ENCODE data around the gene FHL3. TPM values are rescaled to one million over a fixed set of nuclear protein-coding genes. Genes with fewer than 3 reads are reported as not detected.
"Not testable (repeated sequence)": the region's sequence is repeated elsewhere in the genome, so short reads cannot be mapped to it uniquely, and the experiment has no call there.

FHL3 gene
- total RNA-seq, 1 experiment from 2014 or later: 23.4 TPM

GRCh38 chr1:37964106-37964505 lies 41.2 kb downstream of the FHL3 start:
- H3K27me3 ChIP-seq (ENCODE audit: control insufficient read depth, insufficient read depth, low read length); intact Hi-C loops (cut with micrococcal nuclease; ENCODE audit: unreplicated experiment); H3K27ac ChIP-seq (ENCODE audit: low read length); CTCF ChIA-PET; BruUV-seq (replicated peaks); H3K4me1 ChIP-seq (ENCODE audit: control insufficient read depth, insufficient read depth, low read length); H3K4me3 ChIP-seq (ENCODE audit: low read depth in 2 of 2, low read length in 2 of 2); ATAC-seq; POLR2A ChIA-PET; DNase-seq (ENCODE audit: low read depth, low spot score); in situ Hi-C loops (cut with HindIII; ENCODE audit: low pct_unique_long_range_greater_than_20kb, low sequenced_read_pairs); H3K9me3 ChIP-seq (ENCODE audit: control insufficient read depth, insufficient read depth, low read depth, low read length): not testable (repeated sequence)
- H3K36me3 ChIP-seq (ENCODE audit: control insufficient read depth, insufficient read depth, low read length): peaks cover 17% of the 10 kb centered on the region

- intact Hi-C loops (cut with micrococcal nuclease; ENCODE audit: unreplicated experiment): no loop called here
- no peaks in the 10 kb centered on the region for H3K4me1 ChIP-seq (ENCODE audit: control insufficient read depth, insufficient read depth, low read length)
- in situ Hi-C loops (cut with HindIII; ENCODE audit: low pct_unique_long_range_greater_than_20kb, low sequenced_read_pairs): no loop called here
- no peak for DNase-seq (ENCODE audit: low read depth, low spot score)
- POLR2A ChIA-PET: interaction anchor here (0.7 kb wide), 1 partner anchor 58 kb away, joined by 5 read pairs; no protein-coding TSS in a partner anchor
- H3K27me3 ChIP-seq (ENCODE audit: control insufficient read depth, insufficient read depth, low read length): no peaks in the 10 kb centered on the region
- H3K27ac ChIP-seq (ENCODE audit: low read length): no peak overlapping the region
- CTCF ChIA-PET: no interaction called here
- no peaks in the 10 kb centered on the region for H3K36me3 ChIP-seq (ENCODE audit: control insufficient read depth, insufficient read depth, low read length)
- H3K9me3 ChIP-seq (ENCODE audit: control insufficient read depth, insufficient read depth, low read depth, low read length): no peaks in the 10 kb centered on the region
- ATAC-seq: no peak
- H3K4me3 ChIP-seq (ENCODE audit: low read depth in 2 of 2, low read length in 2 of 2): no peak overlapping the region
- BruUV-seq (replicated peaks): no TSS peak
- TF ChIP-seq REST (IDR thresholded peaks at IDR 0.05; ENCODE audit: insufficient read depth in 1 of 2, low read depth in 2 of 2, low read length in 1 of 2): no peak
- no peak for TF ChIP-seq CTCF (IDR thresholded peaks at IDR 0.05)
These were observed 46.6 kb downstream of the FHL3 start for GRCh38 chr1:37958690-37959089.

- Histone ChIP-seq H3K9me3 (ENCODE audit: control insufficient read depth, insufficient read depth, low read depth, low read length) (no peaks in the 10 kb centered on the region), H3K36me3 (ENCODE audit: control insufficient read depth, insufficient read depth, low read length) (no peaks in the 10 kb centered on the region), H3K4me1 (ENCODE audit: control insufficient read depth, insufficient read depth, low read length) (no peaks in the 10 kb centered on the region), H3K27me3 (ENCODE audit: control insufficient read depth, insufficient read depth, low read length) (no peaks in the 10 kb centered on the region), H3K4me3 (ENCODE audit: low read depth in 2 of 2, low read length in 2 of 2) (no peak overlapping the region), H3K27ac (ENCODE audit: low read length) (no peak overlapping the region)
- intact Hi-C loops (cut with micrococcal nuclease; ENCODE audit: unreplicated experiment): no loop called here
- no peak for TF ChIP-seq SIN3A (IDR thresholded peaks at IDR 0.05; ENCODE audit: borderline replicate concordance, insufficient read depth, low read depth, low read length)
- no peak for TF ChIP-seq TCF7L2 (IDR thresholded peaks at IDR 0.05; ENCODE audit: low read depth, low read length)
- TF ChIP-seq CTCF (IDR thresholded peaks at IDR 0.05): no peak
- no peak for TF ChIP-seq POLR2AphosphoS5 (IDR thresholded peaks at IDR 0.05; ENCODE audit: low read depth, low read length)
- no peak for TF ChIP-seq REST (IDR thresholded peaks at IDR 0.05; ENCODE audit: insufficient read depth in 1 of 2, low read depth in 2 of 2, low read length in 1 of 2)
- ATAC-seq (no peak), DNase-seq (ENCODE audit: low read depth, low spot score) (no peak)
- BruUV-seq (replicated peaks): no TSS peak
- CTCF ChIA-PET: no interaction called here
- POLR2A ChIA-PET: interaction anchor here (0.5 kb wide), 1 partner anchor 90 kb away, joined by 5 read pairs; no protein-coding TSS in a partner anchor
- in situ Hi-C loops (cut with HindIII; ENCODE audit: low pct_unique_long_range_greater_than_20kb, low sequenced_read_pairs): no loop called here
These were observed 49.6 kb downstream of the FHL3 start for GRCh38 chr1:37955685-37956084.
